ENCODE data around the gene RALB. TPM values are rescaled to one million over a fixed set of nuclear protein-coding genes. Genes with fewer than 3 reads are reported as not detected.
A peak's percentile ranks its signal among the peaks of the same experiment; 100 is the strongest.

RALB gene
- total RNA-seq, 1 experiment from 2014 or later, result 59.4 TPM

DNA sequence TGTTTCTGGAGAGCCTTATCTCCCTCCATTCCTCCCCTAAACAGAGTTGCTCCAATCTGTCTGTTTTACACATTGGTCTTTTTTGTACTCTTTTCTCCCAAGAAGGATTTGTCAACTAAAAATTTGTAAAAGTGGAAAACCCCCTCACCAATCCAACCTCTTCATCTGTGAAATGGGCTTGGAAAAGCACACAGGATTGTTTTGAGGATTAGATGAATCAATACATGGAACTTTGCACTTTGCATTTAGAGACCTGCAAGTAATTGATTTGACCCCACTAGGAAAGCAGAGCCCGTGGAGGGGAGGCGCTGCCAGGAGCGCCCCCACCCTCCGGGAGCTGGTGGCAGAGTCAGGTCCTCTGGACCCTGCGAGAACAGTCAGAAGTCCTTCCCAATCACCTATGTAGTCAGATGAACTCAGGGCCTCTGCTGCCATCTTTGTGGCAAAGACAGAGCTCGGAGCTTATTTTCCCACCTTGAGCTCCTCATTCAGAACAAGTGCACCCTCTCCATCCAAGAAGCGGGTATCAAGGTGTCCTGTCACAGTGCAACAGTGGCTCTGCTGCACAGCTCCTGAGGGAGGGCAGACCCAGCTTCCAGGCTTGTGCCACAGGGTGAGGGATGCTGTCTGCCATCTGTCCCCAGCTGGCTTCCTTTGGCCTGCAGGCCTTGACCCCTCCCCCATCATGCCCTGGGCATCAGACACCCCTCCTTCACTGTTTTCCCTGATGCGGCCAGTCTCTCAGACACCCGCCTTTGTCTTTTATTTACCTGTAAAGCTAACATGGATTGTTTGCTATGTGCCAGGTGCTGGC is 27.7 kb upstream of the RALB start:
- intact Hi-C loops (cut with micrococcal nuclease; ENCODE audit: unreplicated experiment), result loop anchor here (10.0 kb wide), 1 partner anchor 240 kb away; no protein-coding TSS in a partner anchor
- Histone ChIP-seq H3K27me3 (replicated peaks; ENCODE audit: control insufficient read depth, insufficient read depth, low read length) (no peaks in the 10 kb centered on the region), H3K36me3 (ENCODE audit: control insufficient read depth, insufficient read depth, low read length) (no peaks in the 10 kb centered on the region), H3K9me3 (no peaks in the 10 kb centered on the region), H3K4me1 (peaks cover 33% of the 10 kb centered on the region), H3K4me3 (ENCODE audit: low read depth, low read length) (no peak overlapping the region)
- Mint-ChIP-seq H3K27ac (ENCODE audit: unreplicated experiment) (peak overlapping the region; percentile 96), H3K36me3 (ENCODE audit: insufficient read depth, unreplicated experiment) (peaks cover 26% of the 10 kb centered on the region), H3K9me3 (ENCODE audit: unreplicated experiment) (no peaks in the 10 kb centered on the region), H3K27me3 (ENCODE audit: insufficient read depth, unreplicated experiment) (no peaks in the 10 kb centered on the region), H3K4me1 (ENCODE audit: low read depth, unreplicated experiment) (peaks cover 31% of the 10 kb centered on the region), H3K4me3 (ENCODE audit: unreplicated experiment) (peak overlapping the region; percentile 97)
- DNase-seq, result peak in 1 of 2 experiments; percentile 19
- ChIA-PET CTCF (interaction anchor here (1.1 to 1.3 kb wide), 2 partner anchors 59 to 88 kb away, joined by 3 to 4 read pairs; no protein-coding TSS in a partner anchor), POLR2A (no interaction called here)
- TF ChIP-seq, protein P1, sequence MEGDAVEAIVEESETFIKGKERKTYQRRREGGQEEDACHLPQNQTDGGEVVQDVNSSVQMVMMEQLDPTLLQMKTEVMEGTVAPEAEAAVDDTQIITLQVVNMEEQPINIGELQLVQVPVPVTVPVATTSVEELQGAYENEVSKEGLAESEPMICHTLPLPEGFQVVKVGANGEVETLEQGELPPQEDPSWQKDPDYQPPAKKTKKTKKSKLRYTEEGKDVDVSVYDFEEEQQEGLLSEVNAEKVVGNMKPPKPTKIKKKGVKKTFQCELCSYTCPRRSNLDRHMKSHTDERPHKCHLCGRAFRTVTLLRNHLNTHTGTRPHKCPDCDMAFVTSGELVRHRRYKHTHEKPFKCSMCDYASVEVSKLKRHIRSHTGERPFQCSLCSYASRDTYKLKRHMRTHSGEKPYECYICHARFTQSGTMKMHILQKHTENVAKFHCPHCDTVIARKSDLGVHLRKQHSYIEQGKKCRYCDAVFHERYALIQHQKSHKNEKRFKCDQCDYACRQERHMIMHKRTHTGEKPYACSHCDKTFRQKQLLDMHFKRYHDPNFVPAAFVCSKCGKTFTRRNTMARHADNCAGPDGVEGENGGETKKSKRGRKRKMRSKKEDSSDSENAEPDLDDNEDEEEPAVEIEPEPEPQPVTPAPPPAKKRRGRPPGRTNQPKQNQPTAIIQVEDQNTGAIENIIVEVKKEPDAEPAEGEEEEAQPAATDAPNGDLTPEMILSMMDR (IDR thresholded peaks at IDR 0.05; ENCODE audit: insufficient read depth in 1 of 2, low read depth in 1 of 2, low read length in 1 of 2, severe bottlenecking in 1 of 2, unreplicated experiment in 1 of 2), result no peak
- no TSS peak for BruUV-seq (replicated peaks)

DNA sequence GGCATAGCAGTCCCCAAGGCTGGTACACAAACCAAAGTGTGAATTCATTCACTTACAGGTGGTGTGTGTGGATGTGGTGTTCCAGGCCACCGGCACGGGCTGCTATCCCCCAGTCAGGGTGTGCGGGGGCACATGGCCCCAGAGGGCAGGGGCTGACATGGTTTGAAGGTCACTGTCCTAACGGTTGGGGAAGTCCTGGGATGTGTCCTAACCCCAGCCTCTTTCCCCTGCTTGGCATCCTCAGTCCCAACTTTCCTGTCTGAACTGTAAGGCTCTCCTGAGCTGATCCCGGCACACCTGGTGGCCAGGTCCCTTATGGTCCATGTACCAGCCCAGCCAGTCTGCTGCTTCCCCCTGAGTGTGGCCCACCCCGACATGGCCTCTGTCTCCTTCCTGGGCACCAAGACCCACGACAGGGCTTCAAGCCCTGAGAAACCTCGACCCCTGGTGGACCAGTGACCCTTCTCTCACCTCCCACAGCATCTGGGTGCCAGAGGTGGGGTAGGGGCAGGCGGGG is 27.0 kb upstream of the RALB start:
- Mint-ChIP-seq H3K4me1 (ENCODE audit: low read depth, unreplicated experiment) (peaks cover 38% of the 10 kb centered on the region), H3K27me3 (ENCODE audit: insufficient read depth, unreplicated experiment) (no peaks in the 10 kb centered on the region), H3K9me3 (ENCODE audit: unreplicated experiment) (no peaks in the 10 kb centered on the region), H3K4me3 (ENCODE audit: unreplicated experiment) (no peak overlapping the region), H3K36me3 (ENCODE audit: insufficient read depth, unreplicated experiment) (peaks cover 20% of the 10 kb centered on the region), H3K27ac (ENCODE audit: unreplicated experiment) (no peak overlapping the region)
- Histone ChIP-seq H3K27me3 (replicated peaks; ENCODE audit: control insufficient read depth, insufficient read depth, low read length) (no peaks in the 10 kb centered on the region), H3K36me3 (ENCODE audit: control insufficient read depth, insufficient read depth, low read length) (no peaks in the 10 kb centered on the region), H3K9me3 (no peaks in the 10 kb centered on the region), H3K4me3 (ENCODE audit: low read depth, low read length) (no peak overlapping the region), H3K4me1 (peaks cover 40% of the 10 kb centered on the region)
- intact Hi-C loops (cut with micrococcal nuclease; ENCODE audit: unreplicated experiment), result loop anchor here (10.0 kb wide), 1 partner anchor 239 kb away; no protein-coding TSS in a partner anchor
- DNase-seq, result peak in 1 of 2 experiments; percentile 31
- TF ChIP-seq, protein P1 (IDR thresholded peaks at IDR 0.05; ENCODE audit: insufficient read depth in 1 of 2, low read depth in 1 of 2, low read length in 1 of 2, severe bottlenecking in 1 of 2, unreplicated experiment in 1 of 2), result no peak
- POLR2A ChIA-PET, result no interaction called here
- CTCF ChIA-PET, result interaction anchor here (1.1 to 1.8 kb wide), 3 partner anchors 58 to 88 kb away, joined by 3 to 5 read pairs (median 4); no protein-coding TSS in a partner anchor
- no TSS peak for BruUV-seq (replicated peaks)

DNA sequence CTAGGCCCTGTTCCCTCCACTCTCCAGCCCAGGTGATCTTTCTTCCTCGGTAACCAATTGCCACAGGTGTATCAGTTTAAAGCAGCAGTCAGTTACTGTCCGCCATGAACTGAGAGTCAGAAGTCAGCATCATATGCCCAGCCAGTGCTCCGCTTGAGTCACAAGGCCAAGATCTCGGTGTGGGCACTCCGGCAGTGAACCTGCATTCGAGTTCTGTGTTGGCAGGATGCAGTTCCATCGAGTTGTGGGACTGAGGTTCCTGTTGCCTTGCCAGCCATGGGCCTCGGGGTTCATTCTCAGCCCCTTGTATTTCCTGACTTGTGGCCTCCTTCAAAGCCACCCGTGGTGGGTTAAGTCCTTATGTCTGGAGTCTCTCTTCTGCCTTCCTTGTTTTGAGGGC is 26.3 kb upstream of the RALB start:
- CTCF ChIA-PET, result interaction anchor here (1.8 kb wide), 1 partner anchor 87 kb away, joined by 5 read pairs; no protein-coding TSS in a partner anchor
- Histone ChIP-seq H3K4me1 (peaks cover 42% of the 10 kb centered on the region), H3K36me3 (ENCODE audit: control insufficient read depth, insufficient read depth, low read length) (no peaks in the 10 kb centered on the region), H3K4me3 (ENCODE audit: low read depth, low read length) (no peak overlapping the region), H3K9me3 (no peaks in the 10 kb centered on the region), H3K27me3 (replicated peaks; ENCODE audit: control insufficient read depth, insufficient read depth, low read length) (no peaks in the 10 kb centered on the region)
- Mint-ChIP-seq H3K4me3 (ENCODE audit: unreplicated experiment) (no peak overlapping the region), H3K9me3 (ENCODE audit: unreplicated experiment) (no peaks in the 10 kb centered on the region), H3K36me3 (ENCODE audit: insufficient read depth, unreplicated experiment) (peaks cover 16% of the 10 kb centered on the region), H3K27ac (ENCODE audit: unreplicated experiment) (no peak overlapping the region), H3K4me1 (ENCODE audit: low read depth, unreplicated experiment) (peaks cover 45% of the 10 kb centered on the region), H3K27me3 (ENCODE audit: insufficient read depth, unreplicated experiment) (no peaks in the 10 kb centered on the region)
- peak in 1 of 2 experiments; percentile 27 for DNase-seq
- BruUV-seq (replicated peaks), result no TSS peak
- TF ChIP-seq, protein P1 (IDR thresholded peaks at IDR 0.05; ENCODE audit: insufficient read depth in 1 of 2, low read depth in 1 of 2, low read length in 1 of 2, severe bottlenecking in 1 of 2, unreplicated experiment in 1 of 2), result no peak
- POLR2A ChIA-PET, result no interaction called here
- intact Hi-C loops (cut with micrococcal nuclease; ENCODE audit: unreplicated experiment), result loop anchor here (10.0 kb wide), 1 partner anchor 238 kb away; no protein-coding TSS in a partner anchor
